ENCODE data around the gene MYH14.

- TF ChIP-seq CTCF (IDR thresholded peaks at IDR 0.05) (no peak), POLR2AphosphoS5 (IDR thresholded peaks at IDR 0.05) (no peak), POLR2A (IDR thresholded peaks at IDR 0.05) (no peak)
Measured at GRCh38 chr19:50328873-50329145, 125.4 kb downstream of the MYH14 start.
